HepG2 (cell line): ENCODE results near the gene HDGF. TPM values are rescaled to one million over a fixed set of nuclear protein-coding genes. Genes with fewer than 3 reads are reported as not detected.

ENCODE experiments used
- ETV5 ChIP-seq: IDR thresholded peaks from 2 replicates; pipeline ENCODE4 v1.6.1; 2018; ENCODE audit warnings: missing biosample characterization, missing genetic modification reagents, inconsistent platforms, borderline replicate concordance
- LRRFIP1 ChIP-seq: sonication (generic); formaldehyde crosslinking; conservative IDR thresholded peaks from 2 replicates; pipeline ENCODE4 v1.4.0; 2020; ENCODE audit warnings: missing genetic modification reagents
- NPAS2 ChIP-seq: sonication (generic); formaldehyde crosslinking; IDR thresholded peaks from 2 replicates; pipeline ENCODE4 v1.8.0; 2022; ENCODE audit warnings: mild to moderate bottlenecking, missing genetic modification reagents, borderline replicate concordance
- NRL ChIP-seq: sonication (generic); formaldehyde crosslinking; IDR thresholded peaks from 2 replicates; pipeline ENCODE4 v1.5.0; 2020; ENCODE audit warnings: missing genetic modification reagents, mild to moderate bottlenecking, moderate library complexity, borderline replicate concordance
- POGZ ChIP-seq: sonication (generic); formaldehyde crosslinking; IDR thresholded peaks from 2 replicates; pipeline ENCODE4 v1.4.0; 2020; ENCODE audit warnings: mild to moderate bottlenecking, missing genetic modification reagents
- SAP130 ChIP-seq: IDR thresholded peaks from 2 replicates; pipeline ENCODE4 v1.6.1; 2016; ENCODE audit warnings: low read depth
- TAF1 ChIP-seq: sonication (generic); formaldehyde crosslinking; IDR thresholded peaks from 2 replicates; pipeline ENCODE4 v1.4.0; 2020; ENCODE audit warnings: missing genetic modification reagents
- ZBTB1 ChIP-seq: sonication (generic); formaldehyde crosslinking; IDR thresholded peaks from 2 replicates; pipeline ENCODE4 v1.4.0; 2020; ENCODE audit warnings: missing genetic modification reagents, borderline replicate concordance
- ZFAT ChIP-seq: sonication (generic); formaldehyde crosslinking; conservative IDR thresholded peaks from 2 replicates; pipeline ENCODE4 v1.8.1; 2023; ENCODE audit warnings: missing genetic modification reagents, inconsistent platforms
- ZIK1 ChIP-seq: sonication (generic); formaldehyde crosslinking; IDR thresholded peaks from 2 replicates; pipeline ENCODE4 v1.5.0; 2020; ENCODE audit warnings: mild to moderate bottlenecking, low read depth, missing genetic modification reagents, borderline replicate concordance
- ZNF274 ChIP-seq: sonication (generic); formaldehyde crosslinking; IDR thresholded peaks from 2 replicates; pipeline ENCODE4 v1.5.1; 2020; ENCODE audit warnings: mild to moderate bottlenecking, missing genetic modification reagents
- ZNF329 ChIP-seq: sonication (generic); formaldehyde crosslinking; IDR thresholded peaks from 2 replicates; pipeline ENCODE4 v1.9.0; 2021; ENCODE audit warnings: low read depth, mild to moderate bottlenecking, missing genetic modification reagents
- ZNF333 ChIP-seq: sonication (generic); formaldehyde crosslinking; IDR thresholded peaks from 2 replicates; pipeline ENCODE4 v1.4.0; 2020; ENCODE audit warnings: mild to moderate bottlenecking, missing genetic modification reagents, borderline replicate concordance
- ZNF501 ChIP-seq: sonication (generic); formaldehyde crosslinking; IDR thresholded peaks from 2 replicates; pipeline ENCODE4 v1.5.1; 2020; ENCODE audit warnings: mild to moderate bottlenecking, moderate library complexity, missing genetic modification reagents
- ZNF567 ChIP-seq: sonication (generic); formaldehyde crosslinking; IDR thresholded peaks from 2 replicates; pipeline ENCODE4 v1.8.1; 2023; ENCODE audit warnings: mild to moderate bottlenecking, missing genetic modification reagents, borderline replicate concordance
- ZNF850 ChIP-seq: sonication (generic); formaldehyde crosslinking; conservative IDR thresholded peaks from 2 replicates; pipeline ENCODE4 v1.9.0; 2021; ENCODE audit warnings: mild to moderate bottlenecking, missing genetic modification reagents
- ZSCAN20 ChIP-seq: sonication (generic); formaldehyde crosslinking; IDR thresholded peaks from 2 replicates; pipeline ENCODE4 v1.4.0; 2020; ENCODE audit warnings: missing genetic modification reagents, mild to moderate bottlenecking, borderline replicate concordance
- ZSCAN30 ChIP-seq: sonication (generic); formaldehyde crosslinking; IDR thresholded peaks from 2 replicates; pipeline ENCODE4 v1.5.0; 2020; ENCODE audit warnings: mild to moderate bottlenecking, missing genetic modification reagents
- polyA plus RNA-seq, 8 experiments: library from polyadenylated mRNA; depleted of rRNA in 3 of 8; stranded (reverse) in 7 of 8; unstranded in 1 of 8; fragments of >200 nt; fragmentation: Illumina TruSeq in 4 of 8; extraction: Trizol in 4 of 8; gene quantifications; 2 replicates each; pipeline versions ENCODE4 v1.2.1 to v1.2.3, GENCODE V29; 2011 to 2016; ENCODE audit warnings: low read depth in 4 of 8, missing spikeins in 1 of 8, mixed read lengths in 1 of 8; ENCODE audit not compliant: insufficient read depth in 1 of 8
- total RNA-seq, 5 experiments: library from RNA; depleted of rRNA; stranded (reverse); fragments of >200 nt; fragmentation: Illumina TruSeq; extraction: Trizol; gene quantifications; 2 replicates each; pipeline ENCODE4 v1.2.3, GENCODE V29; 2016; ENCODE audit warnings: low read depth in 1 of 5
- TF ChIP-seq, protein P1 (sequence below): sonication (generic); formaldehyde crosslinking; IDR thresholded peaks from 2 replicates; pipeline ENCODE4 v1.5.0; 2020; ENCODE audit warnings: mild to moderate bottlenecking, low read depth, missing genetic modification reagents, borderline replicate concordance
- TF ChIP-seq, protein P2 (sequence below): sonication (generic); formaldehyde crosslinking; IDR thresholded peaks from 2 replicates; pipeline ENCODE4 v1.5.0; 2020; ENCODE audit warnings: mild to moderate bottlenecking, missing genetic modification reagents
- TF ChIP-seq, protein P3 (sequence below): sonication (generic); formaldehyde crosslinking; IDR thresholded peaks from 2 replicates; pipeline ENCODE4 v1.8.1; 2023; ENCODE audit warnings: mild to moderate bottlenecking, moderate library complexity, missing genetic modification reagents
- TF ChIP-seq, protein P4 (sequence below): IDR thresholded peaks from 2 replicates; pipeline ENCODE4 v1.6.1; 2016; ENCODE audit warnings: mild to moderate bottlenecking, missing biosample characterization, missing genetic modification reagents

Gene HDGF
- total and polyA plus RNA-seq, 2 of the 13 experiments (the other 11 are each of a cell fraction or from before 2014, with no cell fraction given), result 156 to 196 TPM

DNA sequence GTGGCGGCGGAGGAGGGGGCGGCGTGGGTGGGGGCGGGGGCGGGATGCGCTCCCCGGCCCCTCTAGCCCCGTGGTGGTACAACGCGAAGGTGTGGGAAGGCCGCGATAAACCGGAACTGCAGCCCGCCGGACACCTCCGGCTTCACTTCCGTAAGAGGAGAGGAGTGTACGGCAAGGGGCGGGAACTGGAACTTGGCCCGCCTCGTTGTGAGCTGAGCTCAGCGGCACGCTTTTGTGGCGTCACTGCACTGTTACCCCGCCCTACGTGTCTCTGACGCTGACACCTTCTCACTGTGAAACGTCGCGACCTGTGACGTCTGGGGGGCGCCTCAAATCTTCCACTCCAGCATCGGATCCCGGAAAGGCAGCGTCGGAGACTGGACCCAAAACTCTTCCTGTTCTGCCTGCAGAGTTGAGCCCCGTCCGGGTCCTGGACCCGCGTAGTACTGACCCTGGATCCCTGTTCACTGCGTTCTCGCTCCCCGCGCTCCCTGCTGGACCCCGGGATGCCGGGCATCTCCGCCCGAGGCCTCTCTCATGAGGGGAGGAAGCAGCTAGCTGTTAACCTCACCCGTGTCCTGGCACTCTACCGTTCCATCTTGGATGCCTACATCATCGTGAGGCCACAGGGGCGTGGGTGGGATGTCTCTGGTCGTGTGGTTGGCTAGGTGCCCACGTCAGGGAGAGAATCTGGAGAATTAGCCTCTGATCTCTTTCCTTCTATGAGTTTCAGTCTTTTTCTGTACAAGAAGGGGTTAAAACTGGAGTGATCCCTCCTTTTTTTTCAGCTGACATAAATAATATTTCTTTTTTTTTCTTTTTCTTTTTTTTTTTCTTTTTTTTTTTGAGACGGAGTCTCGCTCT, 22.6 kb downstream of the HDGF start, which contains the start of gene ISG20L2 (continued):
- TF ChIP-seq NPAS2, result no peak
- TF ChIP-seq, protein P1, sequence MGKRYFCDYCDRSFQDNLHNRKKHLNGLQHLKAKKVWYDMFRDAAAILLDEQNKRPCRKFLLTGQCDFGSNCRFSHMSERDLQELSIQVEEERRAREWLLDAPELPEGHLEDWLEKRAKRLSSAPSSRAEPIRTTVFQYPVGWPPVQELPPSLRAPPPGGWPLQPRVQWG (CRISPR knock-in tag), result no peak
- no peak for TF ChIP-seq ZIK1 (CRISPR knock-in tag)
- no peak for TF ChIP-seq ZNF274 (CRISPR knock-in tag)
- peak; percentile 37; the same call in 1 of the 2 replicates for TF ChIP-seq ETV5 (CRISPR knock-in tag)
- TF ChIP-seq ZNF501, result peak; percentile 74; the same call in 1 of the 2 replicates
- no peak for TF ChIP-seq ZBTB1 (CRISPR knock-in tag)
- TF ChIP-seq, protein P2, sequence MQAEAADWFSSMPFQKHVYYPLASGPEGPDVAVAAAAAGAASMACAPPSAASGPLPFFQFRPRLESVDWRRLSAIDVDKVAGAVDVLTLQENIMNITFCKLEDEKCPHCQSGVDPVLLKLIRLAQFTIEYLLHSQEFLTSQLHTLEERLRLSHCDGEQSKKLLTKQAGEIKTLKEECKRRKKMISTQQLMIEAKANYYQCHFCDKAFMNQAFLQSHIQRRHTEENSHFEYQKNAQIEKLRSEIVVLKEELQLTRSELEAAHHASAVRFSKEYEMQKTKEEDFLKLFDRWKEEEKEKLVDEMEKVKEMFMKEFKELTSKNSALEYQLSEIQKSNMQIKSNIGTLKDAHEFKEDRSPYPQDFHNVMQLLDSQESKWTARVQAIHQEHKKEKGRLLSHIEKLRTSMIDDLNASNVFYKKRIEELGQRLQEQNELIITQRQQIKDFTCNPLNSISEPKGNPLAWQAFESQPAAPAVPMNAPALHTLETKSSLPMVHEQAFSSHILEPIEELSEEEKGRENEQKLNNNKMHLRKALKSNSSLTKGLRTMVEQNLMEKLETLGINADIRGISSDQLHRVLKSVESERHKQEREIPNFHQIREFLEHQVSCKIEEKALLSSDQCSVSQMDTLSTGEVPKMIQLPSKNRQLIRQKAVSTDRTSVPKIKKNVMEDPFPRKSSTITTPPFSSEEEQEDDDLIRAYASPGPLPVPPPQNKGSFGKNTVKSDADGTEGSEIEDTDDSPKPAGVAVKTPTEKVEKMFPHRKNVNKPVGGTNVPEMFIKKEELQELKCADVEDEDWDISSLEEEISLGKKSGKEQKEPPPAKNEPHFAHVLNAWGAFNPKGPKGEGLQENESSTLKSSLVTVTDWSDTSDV (CRISPR knock-in tag), result no peak
- no peak for TF ChIP-seq ZSCAN30 (CRISPR knock-in tag)
- TF ChIP-seq, protein P3, sequence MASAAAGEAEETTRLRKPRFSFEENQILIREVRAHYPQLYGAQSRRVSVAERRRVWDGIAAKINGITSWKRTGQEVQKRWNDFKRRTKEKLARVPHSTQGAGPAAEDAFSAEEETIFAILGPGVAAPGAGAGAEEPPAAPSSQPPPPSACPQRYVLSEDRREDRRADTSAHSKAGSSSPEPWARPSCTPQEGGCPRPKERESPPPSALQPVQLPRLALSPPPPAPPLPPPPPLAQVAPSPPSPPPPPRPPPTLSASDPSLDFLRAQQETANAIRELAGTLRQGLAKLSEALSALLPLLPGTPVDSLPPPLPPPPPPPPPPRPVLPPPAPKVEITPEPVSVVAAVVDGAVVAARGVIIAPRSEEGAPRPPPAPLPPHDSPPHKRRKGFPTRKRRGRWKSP (CRISPR knock-in tag), result no peak
- TF ChIP-seq ZNF329 (CRISPR knock-in tag), result no peak
- no peak for TF ChIP-seq ZFAT (CRISPR knock-in tag)
- TF ChIP-seq, protein P4, sequence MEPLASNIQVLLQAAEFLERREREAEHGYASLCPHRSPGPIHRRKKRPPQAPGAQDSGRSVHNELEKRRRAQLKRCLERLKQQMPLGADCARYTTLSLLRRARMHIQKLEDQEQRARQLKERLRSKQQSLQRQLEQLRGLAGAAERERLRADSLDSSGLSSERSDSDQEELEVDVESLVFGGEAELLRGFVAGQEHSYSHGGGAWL (CRISPR knock-in tag), result no peak
- TF ChIP-seq ZNF567, result no peak
- TF ChIP-seq ZSCAN20 (CRISPR knock-in tag), result no peak
- peak; percentile 59; the same call in 1 of the 2 replicates for TF ChIP-seq TAF1 (CRISPR knock-in tag)
- TF ChIP-seq LRRFIP1 (CRISPR knock-in tag), result no peak
- TF ChIP-seq ZNF333 (CRISPR knock-in tag), result no peak
- TF ChIP-seq SAP130 (CRISPR knock-in tag), result peak; percentile 90
- peak; percentile 20; the same call in 1 of the 2 replicates for TF ChIP-seq POGZ
- 0 out of 2 replicates have a peak, but pooled peaks have one; percentile 66 for TF ChIP-seq NRL (CRISPR knock-in tag)
- TF ChIP-seq ZNF850, result no peak
